ENCODE results near the gene METTL5.
"Not testable (repeated sequence)": the region's sequence is repeated elsewhere in the genome, so short reads cannot be mapped to it uniquely, and the experiment has no call there.

Gene METTL5

GRCh38 chr2:169824373-169825333, at the start of gene METTL5:
METTL5 (minus strand) TSS chr2:169824905; CDS start chr2:169824597, 308 bp downstream.
- DNase-seq: peak; percentile 66 to 92

- DNase-seq: no peak
Measured at GRCh38 chr2:169871994-169872393, 47.3 kb upstream of the METTL5 start.

GRCh38 chr2:169871369-169871768, 46.7 kb upstream of the METTL5 start:
- DNase-seq: not testable (repeated sequence)

GRCh38 chr2:169868951-169869350, 44.2 kb upstream of the METTL5 start:
- DNase-seq: no peak

GRCh38 chr2:169867579-169867978, 42.9 kb upstream of the METTL5 start:
- DNase-seq: no peak

- not testable (repeated sequence) for DNase-seq
Measured at GRCh38 chr2:169866230-169866629, 41.5 kb upstream of the METTL5 start.

GRCh38 chr2:169865492-169865891, 40.8 kb upstream of the METTL5 start:
- DNase-seq: no peak

- no peak for DNase-seq
Measured at GRCh38 chr2:169862816-169863215, 38.1 kb upstream of the METTL5 start.

GRCh38 chr2:169860149-169860548, 35.4 kb upstream of the METTL5 start:
- no peak for DNase-seq

GRCh38 chr2:169859423-169859822, 34.7 kb upstream of the METTL5 start:
- no peak for DNase-seq

GRCh38 chr2:169855281-169856258, 30.9 kb upstream of the METTL5 start:
- DNase-seq: not testable (repeated sequence)

GRCh38 chr2:169853041-169853668, 28.4 kb upstream of the METTL5 start:
- no peak for DNase-seq

GRCh38 chr2:169849710-169850109, 25.0 kb upstream of the METTL5 start:
- no peak for DNase-seq

GRCh38 chr2:169848959-169849693, 24.4 kb upstream of the METTL5 start:
- not testable (repeated sequence) for DNase-seq

GRCh38 chr2:169845016-169845415, 20.3 kb upstream of the METTL5 start:
- DNase-seq: no peak

GRCh38 chr2:169841625-169842024, 16.9 kb upstream of the METTL5 start:
- DNase-seq: not testable (repeated sequence)

GRCh38 chr2:169840747-169841142, 16.0 kb upstream of the METTL5 start:
- DNase-seq: no peak

GRCh38 chr2:169839954-169840746, 15.4 kb upstream of the METTL5 start:
- no peak for DNase-seq

- no peak for DNase-seq
Measured at GRCh38 chr2:169838743-169839489, 14.2 kb upstream of the METTL5 start.

GRCh38 chr2:169834401-169834800, 9.7 kb upstream of the METTL5 start:
- no peak for DNase-seq

Data from NCI-H526 (cell line).